DOHH2 (cell line): ENCODE measurements around the gene CIB4.

Experiments
- H3F3A ChIP-seq: fragments of 200-600 bp; sonication (generic), shearing (Covaris generic); 2 replicates; pipeline ENCODE4 v1.6.0; 2016; ENCODE audit warnings: antibody characterized with exemption, mild to moderate bottlenecking; ENCODE audit not compliant: control insufficient read depth, insufficient read depth
- H3K27ac ChIP-seq: fragments of 200-600 bp; sonication (generic); 2 replicates; pipeline ENCODE4 v1.5.1; 2014; ENCODE audit warnings: low read depth, mild to moderate bottlenecking, low read length, moderate library complexity
- H3K27me3 ChIP-seq: fragments of 200-600 bp; sonication (generic); 2 replicates; pipeline ENCODE4 v1.6.1; 2014; ENCODE audit warnings: mild to moderate bottlenecking, low read length, mixed read lengths; ENCODE audit not compliant: control insufficient read depth
- H3K36me3 ChIP-seq: fragments of 200-600 bp; sonication (generic); 2 replicates; pipeline ENCODE4 v1.6.1; 2014; ENCODE audit warnings: mild to moderate bottlenecking, low read length, moderate library complexity, mixed read lengths; ENCODE audit not compliant: control insufficient read depth
- H3K4me1 ChIP-seq: fragments of 200-600 bp; sonication (generic); 2 replicates; pipeline ENCODE4 v1.6.1; 2014; ENCODE audit warnings: mild to moderate bottlenecking, low read length, mixed read lengths; ENCODE audit not compliant: control insufficient read depth
- H3K4me2 ChIP-seq: fragments of 200-600 bp; sonication (generic); 2 replicates; pipeline ENCODE4 v1.6.0; 2014; ENCODE audit warnings: mild to moderate bottlenecking, low read length, moderate library complexity
- H3K4me3 ChIP-seq: fragments of 200-600 bp; sonication (generic); 2 replicates; pipeline ENCODE4 v1.5.1; 2014; ENCODE audit warnings: mild to moderate bottlenecking, low read length, mixed read lengths
- H3K79me2 ChIP-seq: fragments of 200-600 bp; sonication (generic); 2 replicates; pipeline ENCODE4 v1.6.1; 2014; ENCODE audit warnings: mild to moderate bottlenecking, low read length, mixed read lengths; ENCODE audit not compliant: control insufficient read depth
- H3K9me2 ChIP-seq: fragments of 200-600 bp; sonication (generic); replicated peaks from 2 replicates; pipeline ENCODE4 v1.6.1; 2014; ENCODE audit warnings: mild to moderate bottlenecking, low read length, mixed read lengths; ENCODE audit not compliant: control insufficient read depth
- H3K9me3 ChIP-seq: fragments of 200-600 bp; sonication (generic); 2 replicates; pipeline ENCODE4 v1.6.1; 2014; ENCODE audit warnings: antibody characterized with exemption, low read length, mixed read lengths; ENCODE audit not compliant: control insufficient read depth, insufficient read depth
- H4K20me1 ChIP-seq: fragments of 200-600 bp; sonication (generic); 2 replicates; pipeline ENCODE4 v1.6.0; 2014; ENCODE audit warnings: low read depth, mild to moderate bottlenecking, antibody characterized with exemption, low read length, moderate library complexity; ENCODE audit not compliant: control insufficient read depth, insufficient read depth
- CTCF ChIP-seq: fragments of 200-600 bp; sonication (generic); IDR thresholded peaks from one replicate; pipeline ENCODE4 v1.5.1; 2014; ENCODE audit warnings: antibody characterized with exemption, mild to moderate bottlenecking, low read depth, low read length; ENCODE audit not compliant: poor library complexity, severe bottlenecking
- EZH2phosphoT487 ChIP-seq: fragments of 200-600 bp; sonication (generic); IDR thresholded peaks from 2 replicates; pipeline ENCODE4 v1.6.1; 2017; ENCODE audit warnings: borderline replicate concordance, mild to moderate bottlenecking, antibody characterized with exemption, low read length, moderate library complexity, mixed read lengths

Gene CIB4

GRCh38 chr2:26555246-26556133 lies 85.7 kb downstream of the CIB4 start:
- no peaks in the 10 kb centered on the region for H3K9me2 ChIP-seq
- no peaks in the 10 kb centered on the region; the same call in 1 of the 2 replicates for H4K20me1 ChIP-seq
- no peaks in the 10 kb centered on the region for H3K9me3 ChIP-seq
- no peaks in the 10 kb centered on the region for H3K4me1 ChIP-seq
- H3K27ac ChIP-seq = no peak overlapping the region
- no peak overlapping the region for H3K4me3 ChIP-seq
- no peak for TF ChIP-seq EZH2phosphoT487
- peak; percentile 24 for TF ChIP-seq CTCF
- no peaks in the 10 kb centered on the region for H3K36me3 ChIP-seq
- H3K27me3 ChIP-seq = peaks cover 6% of the 10 kb centered on the region; the same call in 1 of the 2 replicates
- no peaks in the 10 kb centered on the region for H3F3A ChIP-seq
- H3K4me2 ChIP-seq = no peak overlapping the region
- H3K79me2 ChIP-seq = no peaks in the 10 kb centered on the region

GRCh38 chr2:26552641-26553374 lies 88.4 kb downstream of the CIB4 start:
- H3K27ac ChIP-seq = no peak overlapping the region
- H3K4me2 ChIP-seq = no peak overlapping the region
- TF ChIP-seq EZH2phosphoT487 (no peak), CTCF (no peak)
- H3K4me3 ChIP-seq = no peak overlapping the region
- no peaks in the 10 kb centered on the region; the same call in 1 of the 2 replicates for H4K20me1 ChIP-seq
- H3K79me2 ChIP-seq = no peaks in the 10 kb centered on the region
- H3F3A ChIP-seq = no peaks in the 10 kb centered on the region
- no peaks in the 10 kb centered on the region for H3K9me3 ChIP-seq
- H3K36me3 ChIP-seq = no peaks in the 10 kb centered on the region
- H3K9me2 ChIP-seq = no peaks in the 10 kb centered on the region
- peaks cover 6% of the 10 kb centered on the region for H3K27me3 ChIP-seq
- H3K4me1 ChIP-seq = no peaks in the 10 kb centered on the region

- TF ChIP-seq EZH2phosphoT487 = no peak
- H3K4me2 ChIP-seq = no peak overlapping the region
Measured at GRCh38 chr2:26550276-26551015, 90.7 kb downstream of the CIB4 start.

More at GRCh38 chr2:26550276-26551015, 90.7 kb downstream of the CIB4 start:
- H3K27me3 ChIP-seq = peaks cover 13% of the 10 kb centered on the region
- H4K20me1 ChIP-seq = no peaks in the 10 kb centered on the region; the same call in 1 of the 2 replicates
- no peaks in the 10 kb centered on the region for H3K9me2 ChIP-seq
- H3K4me3 ChIP-seq = no peak overlapping the region
- no peaks in the 10 kb centered on the region for H3K4me1 ChIP-seq
- no peaks in the 10 kb centered on the region for H3K36me3 ChIP-seq
- no peak overlapping the region for H3K27ac ChIP-seq
- H3F3A ChIP-seq = no peaks in the 10 kb centered on the region
- H3K79me2 ChIP-seq = no peaks in the 10 kb centered on the region
- no peaks in the 10 kb centered on the region for H3K9me3 ChIP-seq
